GM23338 (cell line): ENCODE data around the gene NUDT13. TPM values are rescaled to one million over a fixed set of nuclear protein-coding genes. Genes with fewer than 3 reads are reported as not detected.

Experiments used
- ATAC-seq: fragments of 200-7000 bp; cut with Tn5 transposase; 3 replicates; pipeline ENCODE4 v1.9.1; 2020
- DNase-seq: peaks from one replicate; pipeline ENCODE4 v3.0.0-alpha.2; 2015; ENCODE audit warnings: low spot score
- H2AFZ ChIP-seq: fragments of 200-600 bp; sonication (generic); 2 replicates; pipeline ENCODE4 v1.8.0; 2016; ENCODE audit warnings: antibody characterized with exemption, mild to moderate bottlenecking, moderate library complexity
- H3F3A ChIP-seq: fragments of 200-600 bp; sonication (generic); replicated peaks from 2 replicates; pipeline ENCODE4 v1.8.0; 2017; ENCODE audit warnings: antibody characterized with exemption, mixed run types, low read depth
- H3K27ac ChIP-seq: fragments of 200-600 bp; sonication (generic); 2 replicates; pipeline ENCODE4 v1.6.1; 2016; ENCODE audit warnings: low read depth
- H3K27me3 ChIP-seq: fragments of 200-600 bp; sonication (generic); 2 replicates; pipeline ENCODE4 v1.8.0; 2016; ENCODE audit warnings: mild to moderate bottlenecking, mixed run types, moderate library complexity; ENCODE audit not compliant: insufficient read depth
- H3K36me3 ChIP-seq: fragments of 200-600 bp; sonication (generic); 2 replicates; pipeline ENCODE4 v1.8.0; 2016; ENCODE audit warnings: mild to moderate bottlenecking; ENCODE audit not compliant: insufficient read depth
- H3K4me1 ChIP-seq: fragments of 200-600 bp; sonication (generic); 2 replicates; pipeline ENCODE4 v1.8.0; 2016; ENCODE audit warnings: mild to moderate bottlenecking, moderate library complexity; ENCODE audit not compliant: insufficient read depth
- H3K4me2 ChIP-seq: fragments of 200-600 bp; sonication (generic); 2 replicates; pipeline ENCODE4 v1.7.1; 2017; ENCODE audit warnings: mixed run types
- H3K4me3 ChIP-seq: fragments of 200-600 bp; sonication (generic); 2 replicates; pipeline ENCODE4 v1.6.1; 2016; ENCODE audit warnings: mixed run types
- H3K79me2 ChIP-seq: fragments of 200-600 bp; sonication (generic); replicated peaks from 2 replicates; pipeline ENCODE4 v1.8.0; 2017; ENCODE audit warnings: mild to moderate bottlenecking; ENCODE audit not compliant: insufficient read depth
- H3K9me2 ChIP-seq: fragments of 200-600 bp; sonication (generic); 2 replicates; pipeline ENCODE4 v1.8.0; 2017; ENCODE audit not compliant: insufficient read depth
- H4K20me1 ChIP-seq: fragments of 200-600 bp; sonication (generic); replicated peaks from 2 replicates; pipeline ENCODE4 v1.8.0; 2017; ENCODE audit warnings: mild to moderate bottlenecking; ENCODE audit not compliant: insufficient read depth
- H3K27ac Mint-ChIP-seq: 2 replicates; pipeline ENCODE4 v1.8.0; 2020; ENCODE audit warnings: inconsistent platforms, mild to moderate bottlenecking, moderate library complexity, mixed read lengths
- H3K27me3 Mint-ChIP-seq: 3 replicates; pipeline ENCODE4 v1.8.0; 2022; ENCODE audit warnings: low read depth, mild to moderate bottlenecking, moderate library complexity, mixed read lengths, inconsistent platforms; ENCODE audit not compliant: insufficient read depth, poor library complexity
- H3K36me3 Mint-ChIP-seq: 3 replicates; pipeline ENCODE4 v1.8.0; 2021; ENCODE audit warnings: low read depth, mild to moderate bottlenecking, inconsistent platforms, moderate library complexity, mixed read lengths
- H3K4me1 Mint-ChIP-seq: 3 replicates; pipeline ENCODE4 v1.8.0; 2020; ENCODE audit warnings: mild to moderate bottlenecking, inconsistent platforms, mixed read lengths
- H3K4me3 Mint-ChIP-seq: 3 replicates; pipeline ENCODE4 v1.8.0; 2021; ENCODE audit warnings: moderate library complexity, mild to moderate bottlenecking, inconsistent platforms, mixed read lengths
- H3K9me3 Mint-ChIP-seq: 3 replicates; pipeline ENCODE4 v1.8.0; 2020; ENCODE audit warnings: moderate library complexity, mild to moderate bottlenecking, inconsistent platforms, mixed read lengths
- CREB1 ChIP-seq: fragments of 250-450 bp; sonication (Bioruptor Pico); IDR thresholded peaks from 2 replicates; pipeline ENCODE4 v1.5.0; 2020; ENCODE audit warnings: low read depth, mild to moderate bottlenecking, moderate library complexity
- ETS1 ChIP-seq: IDR thresholded peaks from 2 replicates; pipeline ENCODE4 v1.6.1; 2016; ENCODE audit warnings: antibody characterized with exemption
- EZH2 ChIP-seq: fragments of 200-600 bp; sonication (generic); IDR thresholded peaks from one replicate; pipeline ENCODE4 v1.8.0; 2017; ENCODE audit warnings: antibody characterized with exemption, mild to moderate bottlenecking, low read depth; ENCODE audit not compliant: unreplicated experiment
- EZH2phosphoT487 ChIP-seq: fragments of 200-600 bp; sonication (generic); IDR thresholded peaks from one replicate; pipeline ENCODE4 v1.8.1; 2018; ENCODE audit warnings: antibody characterized with exemption; ENCODE audit not compliant: unreplicated experiment
- JUNB ChIP-seq: IDR thresholded peaks from one replicate; pipeline ENCODE4 v1.6.1; 2016; ENCODE audit warnings: antibody characterized with exemption; ENCODE audit not compliant: unreplicated experiment
- NANOG ChIP-seq: IDR thresholded peaks from 2 replicates; pipeline ENCODE4 v1.6.1; 2016; ENCODE audit warnings: antibody characterized with exemption, borderline replicate concordance
- ZNF331 ChIP-seq: fragments of 250-450 bp; sonication (Bioruptor Pico); IDR thresholded peaks from 2 replicates; pipeline ENCODE4 v1.5.0; 2020; ENCODE audit warnings: low read depth, mild to moderate bottlenecking, moderate library complexity
- polyA plus RNA-seq: library from polyadenylated mRNA; unstranded; fragments of >200 nt; fragmentation: Nextera tagmentation; extraction: Ambion mirVana; gene quantifications from 2 replicates; pipeline ENCODE4 v1.2.1, GENCODE V29; 2016
- total RNA-seq: library from RNA; depleted of rRNA; stranded (reverse); fragments of >200 nt; shearing (Covaris generic); gene quantifications from 2 replicates; pipeline ENCODE4 v1.2.3, GENCODE V29; 2014
- TF ChIP-seq, protein P1 (sequence below): IDR thresholded peaks from one replicate; pipeline ENCODE4 v1.6.1; 2018; ENCODE audit warnings: antibody characterized with exemption; ENCODE audit not compliant: unreplicated experiment
- TF ChIP-seq, protein P2 (sequence below), 2 experiments: fragments of 200-600 bp in 1 of 2; sonication (generic) in 1 of 2; conservative IDR thresholded peaks; 2 replicates each; pipeline versions ENCODE4 v1.5.1 to v1.6.1; 2016 to 2017; ENCODE audit warnings: antibody characterized with exemption in 2 of 2, low read depth in 2 of 2, mild to moderate bottlenecking in 2 of 2, moderate library complexity in 1 of 2

Gene NUDT13
- total and polyA plus RNA-seq, 2 experiments from 2014 or later = 1.4 to 2.2 TPM

- TF ChIP-seq, protein P1, sequence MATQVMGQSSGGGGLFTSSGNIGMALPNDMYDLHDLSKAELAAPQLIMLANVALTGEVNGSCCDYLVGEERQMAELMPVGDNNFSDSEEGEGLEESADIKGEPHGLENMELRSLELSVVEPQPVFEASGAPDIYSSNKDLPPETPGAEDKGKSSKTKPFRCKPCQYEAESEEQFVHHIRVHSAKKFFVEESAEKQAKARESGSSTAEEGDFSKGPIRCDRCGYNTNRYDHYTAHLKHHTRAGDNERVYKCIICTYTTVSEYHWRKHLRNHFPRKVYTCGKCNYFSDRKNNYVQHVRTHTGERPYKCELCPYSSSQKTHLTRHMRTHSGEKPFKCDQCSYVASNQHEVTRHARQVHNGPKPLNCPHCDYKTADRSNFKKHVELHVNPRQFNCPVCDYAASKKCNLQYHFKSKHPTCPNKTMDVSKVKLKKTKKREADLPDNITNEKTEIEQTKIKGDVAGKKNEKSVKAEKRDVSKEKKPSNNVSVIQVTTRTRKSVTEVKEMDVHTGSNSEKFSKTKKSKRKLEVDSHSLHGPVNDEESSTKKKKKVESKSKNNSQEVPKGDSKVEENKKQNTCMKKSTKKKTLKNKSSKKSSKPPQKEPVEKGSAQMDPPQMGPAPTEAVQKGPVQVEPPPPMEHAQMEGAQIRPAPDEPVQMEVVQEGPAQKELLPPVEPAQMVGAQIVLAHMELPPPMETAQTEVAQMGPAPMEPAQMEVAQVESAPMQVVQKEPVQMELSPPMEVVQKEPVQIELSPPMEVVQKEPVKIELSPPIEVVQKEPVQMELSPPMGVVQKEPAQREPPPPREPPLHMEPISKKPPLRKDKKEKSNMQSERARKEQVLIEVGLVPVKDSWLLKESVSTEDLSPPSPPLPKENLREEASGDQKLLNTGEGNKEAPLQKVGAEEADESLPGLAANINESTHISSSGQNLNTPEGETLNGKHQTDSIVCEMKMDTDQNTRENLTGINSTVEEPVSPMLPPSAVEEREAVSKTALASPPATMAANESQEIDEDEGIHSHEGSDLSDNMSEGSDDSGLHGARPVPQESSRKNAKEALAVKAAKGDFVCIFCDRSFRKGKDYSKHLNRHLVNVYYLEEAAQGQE = no peak
Observed at GRCh38 chr10:73156054-73156453, 45.8 kb downstream of the NUDT13 start (continued).

DNA sequence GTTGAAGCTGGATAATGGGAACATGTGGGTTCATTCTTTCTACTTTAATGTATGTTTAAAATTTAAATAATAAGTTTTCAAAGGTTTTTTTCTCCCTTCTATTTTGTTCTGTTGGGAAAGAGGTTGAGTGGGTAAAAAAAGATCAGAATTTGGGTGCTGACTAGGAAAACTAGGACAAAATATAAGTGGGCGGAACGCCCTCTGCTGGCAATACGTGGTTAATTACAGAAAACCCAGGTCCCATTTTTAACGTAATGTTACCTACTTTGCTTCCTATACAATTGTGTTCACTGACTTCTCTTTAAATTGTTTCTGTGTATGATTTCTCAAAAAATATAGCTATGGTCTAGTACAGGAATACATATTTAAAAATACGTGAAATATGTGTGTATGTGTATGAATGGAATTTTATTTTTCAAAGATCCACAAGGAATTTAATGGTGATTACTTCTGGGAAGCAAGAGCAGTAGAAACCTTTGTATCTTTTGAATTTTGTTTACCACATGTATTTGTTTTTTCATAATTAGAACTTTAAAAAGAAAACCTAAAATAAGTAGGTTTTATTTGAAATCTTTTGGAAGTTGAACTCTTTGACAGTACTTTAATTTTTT is 48.9 kb downstream of the NUDT13 start:
- Histone ChIP-seq H3F3A (no peaks in the 10 kb centered on the region), H3K9me2 (no peaks in the 10 kb centered on the region), H3K4me3 (no peak overlapping the region), H3K4me2 (no peak overlapping the region), H3K79me2 (peaks cover 46% of the 10 kb centered on the region), H3K4me1 (no peaks in the 10 kb centered on the region), H4K20me1 (peaks cover 13% of the 10 kb centered on the region), H3K27me3 (no peaks in the 10 kb centered on the region), H3K27ac (no peak overlapping the region), H3K36me3 (peaks cover 43% of the 10 kb centered on the region; the same call in 1 of the 2 replicates), H2AFZ (no peak overlapping the region)
- no peaks in the 10 kb centered on the region for H3K27me3 Mint-ChIP-seq
- peak; percentile 69 for DNase-seq
- peaks cover 59% of the 10 kb centered on the region for H3K36me3 Mint-ChIP-seq
- H3K4me3 Mint-ChIP-seq = no peak overlapping the region
- no peaks in the 10 kb centered on the region for H3K9me3 Mint-ChIP-seq
- no peak overlapping the region for H3K27ac Mint-ChIP-seq
- no peak for TF ChIP-seq NANOG
- TF ChIP-seq, protein P2, sequence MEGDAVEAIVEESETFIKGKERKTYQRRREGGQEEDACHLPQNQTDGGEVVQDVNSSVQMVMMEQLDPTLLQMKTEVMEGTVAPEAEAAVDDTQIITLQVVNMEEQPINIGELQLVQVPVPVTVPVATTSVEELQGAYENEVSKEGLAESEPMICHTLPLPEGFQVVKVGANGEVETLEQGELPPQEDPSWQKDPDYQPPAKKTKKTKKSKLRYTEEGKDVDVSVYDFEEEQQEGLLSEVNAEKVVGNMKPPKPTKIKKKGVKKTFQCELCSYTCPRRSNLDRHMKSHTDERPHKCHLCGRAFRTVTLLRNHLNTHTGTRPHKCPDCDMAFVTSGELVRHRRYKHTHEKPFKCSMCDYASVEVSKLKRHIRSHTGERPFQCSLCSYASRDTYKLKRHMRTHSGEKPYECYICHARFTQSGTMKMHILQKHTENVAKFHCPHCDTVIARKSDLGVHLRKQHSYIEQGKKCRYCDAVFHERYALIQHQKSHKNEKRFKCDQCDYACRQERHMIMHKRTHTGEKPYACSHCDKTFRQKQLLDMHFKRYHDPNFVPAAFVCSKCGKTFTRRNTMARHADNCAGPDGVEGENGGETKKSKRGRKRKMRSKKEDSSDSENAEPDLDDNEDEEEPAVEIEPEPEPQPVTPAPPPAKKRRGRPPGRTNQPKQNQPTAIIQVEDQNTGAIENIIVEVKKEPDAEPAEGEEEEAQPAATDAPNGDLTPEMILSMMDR (conservative IDR thresholded peaks at IDR 0.05; ENCODE audit: low read depth in 2 of 2) = peak; percentile 71 to 89
- no peak for TF ChIP-seq CREB1
- TF ChIP-seq EZH2phosphoT487 = no peak
- TF ChIP-seq EZH2 = no peak
- no peak for TF ChIP-seq ZNF331 (CRISPR knock-in tag)
- no peak for TF ChIP-seq JUNB
- TF ChIP-seq ETS1 = no peak
- no peak for ATAC-seq
- H3K4me1 Mint-ChIP-seq = no peaks in the 10 kb centered on the region
